Esophagus squamous epithelium (tissue), 5 donors: ENCODE data around the gene CACNG1. TPM values are rescaled to one million over a fixed set of nuclear protein-coding genes. Genes with fewer than 3 reads are reported as not detected.

Experiments used
- DNase-seq: peaks from one replicate; lab custom pipeline; 2025; lab: John Stamatoyannopoulos, UW
- H3K27ac ChIP-seq, 4 donors: fragments of 200-600 bp; sonication (generic); one replicate each; pipeline ENCODE4 v1.5.1; 2016 to 2019; ENCODE audit warnings: mild to moderate bottlenecking in 1 of 4
- H3K27me3 ChIP-seq, 4 donors: fragments of 200-600 bp; sonication (generic); 1 replicate in 3 of 4; 2 replicates in 1 of 4; pipeline versions ENCODE4 v1.5.1 to v1.6.0; 2017 to 2021; ENCODE audit warnings: antibody characterized with exemption in 1 of 4
- H3K36me3 ChIP-seq, 3 donors: fragments of 200-600 bp; sonication (generic); one replicate each; pipeline ENCODE4 v1.5.1; 2016 to 2019
- H3K4me1 ChIP-seq, 3 donors: fragments of 200-600 bp; sonication (generic); one replicate each; pipeline ENCODE4 v1.5.1; 2017 to 2019
- H3K4me3 ChIP-seq, 4 donors: fragments of 200-600 bp; sonication (generic); 1 replicate in 3 of 4; 2 replicates in 1 of 4; pipeline ENCODE4 v1.5.1; 2016 to 2019; ENCODE audit warnings: mild to moderate bottlenecking in 2 of 4, moderate library complexity in 1 of 4
- H3K9me3 ChIP-seq, 3 donors: fragments of 200-600 bp; sonication (generic); one replicate each; pipeline ENCODE4 v1.5.1; 2016 to 2019
- CTCF ChIP-seq, 6 experiments: fragments of 450-650 bp in 4 of 6; fragments of 200-600 bp in 2 of 6; sonication (generic) in 2 of 6; IDR thresholded peaks; one replicate each; pipeline ENCODE4 v1.5.1; 2016 to 2019; ENCODE audit warnings: antibody characterized with exemption in 6 of 6, mild to moderate bottlenecking in 4 of 6, moderate library complexity in 4 of 6
- POLR2A ChIP-seq, 4 donors: fragments of 450-650 bp; IDR thresholded peaks; one replicate each; pipeline ENCODE4 v1.6.1; 2017; ENCODE audit warnings: antibody characterized with exemption in 4 of 4, mild to moderate bottlenecking in 4 of 4, moderate library complexity in 3 of 4
- WGBS, 2 donors: methylation state at CpG; one replicate each; pipeline ENCODE4 v1.1.5; 2018; 5-methylcytosine and 5-hydroxymethylcytosine counted together
- intact Hi-C: fragments of 100-400 bp; cut with DNase I; formaldehyde crosslinking; loops from one replicate; pipeline ENCODE4 v1.15.0; 2022
- total RNA-seq, 4 donors: library from RNA; depleted of rRNA; stranded (reverse); fragments of >200 nt; gene quantifications; one replicate each; pipeline ENCODE4 v1.1.0, GENCODE V29; 2016
- donor health status: DM: yes; HTN: yes; CAD: no.

CACNG1 gene, protein sequence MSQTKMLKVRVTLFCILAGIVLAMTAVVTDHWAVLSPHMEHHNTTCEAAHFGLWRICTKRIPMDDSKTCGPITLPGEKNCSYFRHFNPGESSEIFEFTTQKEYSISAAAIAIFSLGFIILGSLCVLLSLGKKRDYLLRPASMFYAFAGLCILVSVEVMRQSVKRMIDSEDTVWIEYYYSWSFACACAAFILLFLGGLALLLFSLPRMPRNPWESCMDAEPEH
- total RNA-seq = not detected

DNA sequence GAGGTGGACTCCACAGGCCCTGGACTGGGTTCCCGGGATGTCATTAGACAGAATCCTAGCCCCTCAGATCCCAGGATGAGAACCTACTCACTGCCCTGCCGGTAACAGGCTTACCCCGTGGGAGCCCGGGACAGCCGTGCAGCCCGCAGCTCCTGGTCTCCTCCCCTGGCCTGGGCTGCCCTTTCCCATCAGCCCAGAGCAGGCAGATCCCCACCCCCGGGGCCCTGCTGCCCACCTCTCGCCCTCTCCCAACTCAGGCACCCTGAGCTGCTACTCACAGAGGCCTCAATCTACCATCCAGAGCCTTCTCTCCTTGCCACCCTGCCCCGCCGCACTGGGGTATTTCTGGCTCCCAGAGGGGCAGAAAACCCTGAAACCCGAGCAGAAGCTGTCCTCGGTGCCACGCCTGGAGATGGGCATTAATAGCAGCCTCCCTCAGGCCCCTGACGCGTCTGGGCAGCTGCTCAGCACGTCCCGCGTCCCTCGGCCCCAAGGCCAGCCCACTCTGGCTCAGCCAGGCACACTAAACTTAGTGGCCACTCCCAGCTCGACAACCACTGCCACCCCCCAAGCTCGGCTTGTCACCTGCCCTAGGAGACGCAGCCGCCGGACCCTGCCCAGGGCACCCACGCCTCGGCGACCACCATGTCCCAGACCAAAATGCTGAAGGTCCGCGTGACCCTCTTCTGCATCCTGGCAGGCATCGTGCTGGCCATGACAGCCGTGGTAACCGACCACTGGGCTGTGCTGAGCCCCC lies at the start of gene CACNG1:
Gene CACNG1 (plus strand): TSS at position 539 of the 757 bp plus-strand sequence. CDS start 107 bp downstream, at position 646.
- Histone ChIP-seq H3K4me1 (no peaks in the 10 kb centered on the region), H3K27ac (no peak within 1 kb of the TSS), H3K27me3 (peaks cover 0 to 8% (median 0%) of the 10 kb centered on the region in 4 donors), H3K9me3 (peaks cover 0 to 16% (median 16%) of the 10 kb centered on the region in 3 donors), H3K36me3 (no peaks in the 10 kb centered on the region), H3K4me3 (no peak within 1 kb of the TSS)
- no peak for DNase-seq
- intact Hi-C loops = no loop called here
- TF ChIP-seq CTCF (IDR thresholded peaks at IDR 0.05) (no peak), POLR2A (IDR thresholded peaks at IDR 0.05) (no peak)
- 83 to 91% methylated on average over 9 to 21 of the region's 32 CpGs for whole genome bisulfite sequencing, 2 donors

DNA sequence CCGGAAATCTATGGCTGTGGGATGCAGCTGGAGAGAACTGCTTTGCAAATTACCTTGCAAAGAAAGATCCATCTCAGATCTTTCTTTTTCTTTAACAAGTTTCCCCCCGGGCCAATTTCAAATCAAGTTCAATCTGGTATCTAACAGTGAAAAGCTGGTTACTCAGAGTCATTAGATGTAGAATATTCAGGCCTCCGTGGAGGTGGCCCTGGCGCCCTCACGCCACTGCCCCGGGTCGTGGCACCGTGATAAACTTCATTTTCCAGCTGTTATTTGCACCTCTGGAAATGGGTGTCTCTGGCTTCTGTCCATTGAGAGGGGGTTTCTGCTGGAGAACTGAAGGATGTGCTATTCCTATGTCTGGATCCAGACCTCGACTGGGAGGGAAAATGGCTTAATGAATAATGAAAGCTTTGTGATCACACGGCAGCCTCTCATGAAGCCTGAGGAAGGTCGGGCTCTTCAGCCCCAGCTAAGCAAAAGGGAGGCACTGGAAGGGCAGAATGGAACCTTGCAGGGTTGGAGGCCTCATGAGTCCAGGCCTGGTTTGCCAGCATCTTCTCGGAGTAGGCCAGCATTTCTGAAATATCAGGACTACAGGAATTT lies 49.3 kb upstream of the CACNG1 start:
- Histone ChIP-seq H3K27ac (no peak overlapping the region), H3K36me3 (no peaks in the 10 kb centered on the region), H3K27me3 (peaks cover 0 to 20% (median 0%) of the 10 kb centered on the region in 4 donors), H3K4me3 (no peak overlapping the region), H3K4me1 (no peaks in the 10 kb centered on the region), H3K9me3 (no peaks in the 10 kb centered on the region)
- TF ChIP-seq CTCF (IDR thresholded peaks at IDR 0.05) (no peak), POLR2A (IDR thresholded peaks at IDR 0.05) (no peak)
- no peak for DNase-seq
- intact Hi-C loops = no loop called here
- WGBS, 2 donors = 47 to 60% methylated on average over 11 of the region's 12 CpGs

- intact Hi-C loops = no loop called here
- H3K27ac ChIP-seq = no peak overlapping the region
- TF ChIP-seq CTCF (IDR thresholded peaks at IDR 0.05) (no peak), POLR2A (IDR thresholded peaks at IDR 0.05) (no peak)
- no peak overlapping the region for H3K4me3 ChIP-seq
- H3K27me3 ChIP-seq = peaks cover 0 to 18% (median 0%) of the 10 kb centered on the region in 4 donors
- H3K9me3 ChIP-seq = no peaks in the 10 kb centered on the region
- no peaks in the 10 kb centered on the region for H3K4me1 ChIP-seq
- DNase-seq = no peak
- no peaks in the 10 kb centered on the region for H3K36me3 ChIP-seq
- 69 to 84% methylated on average over 6 to 7 of the region's 7 CpGs for WGBS, 2 donors
These were observed 48.4 kb upstream of the CACNG1 start for GRCh38 chr17:66995944-66996343.

GRCh38 chr17:66996926-66997325 lies 47.4 kb upstream of the CACNG1 start:
- peaks cover 0 to 11% (median 0%) of the 10 kb centered on the region in 4 donors for H3K27me3 ChIP-seq
- no peak overlapping the region for H3K4me3 ChIP-seq
- H3K4me1 ChIP-seq = no peaks in the 10 kb centered on the region
- no peaks in the 10 kb centered on the region for H3K9me3 ChIP-seq
- DNase-seq = no peak
- no peaks in the 10 kb centered on the region for H3K36me3 ChIP-seq
- no peak overlapping the region for H3K27ac ChIP-seq
- TF ChIP-seq CTCF (IDR thresholded peaks at IDR 0.05) (no peak), POLR2A (IDR thresholded peaks at IDR 0.05) (no peak)
- WGBS, 2 donors = 82 to 92% methylated on average over 5 of the region's 5 CpGs
- intact Hi-C loops = no loop called here

GRCh38 chr17:67003231-67003630 lies 41.1 kb upstream of the CACNG1 start:
- 83 to 90% methylated on average over 2 of the region's 2 CpGs for WGBS, 2 donors

More at GRCh38 chr17:67003231-67003630, 41.1 kb upstream of the CACNG1 start:
- DNase-seq = no peak
- no peaks in the 10 kb centered on the region for H3K36me3 ChIP-seq
- H3K4me3 ChIP-seq = no peak overlapping the region
- intact Hi-C loops = no loop called here
- no peaks in the 10 kb centered on the region for H3K4me1 ChIP-seq
- H3K27ac ChIP-seq = no peak overlapping the region
- peaks cover 0 to 41% (median 0%) of the 10 kb centered on the region in 4 donors for H3K27me3 ChIP-seq
- H3K9me3 ChIP-seq = no peaks in the 10 kb centered on the region
- TF ChIP-seq CTCF (IDR thresholded peaks at IDR 0.05) (no peak), POLR2A (IDR thresholded peaks at IDR 0.05) (no peak)
